SU-DHL-6 (cell line): ENCODE results near the gene PSME4.

Experiments
- CTCF ChIP-seq: fragments of 200-600 bp; sonication (generic); IDR thresholded peaks from one replicate; pipeline ENCODE4 v1.5.1; 2017; ENCODE audit warnings: antibody characterized with exemption, mild to moderate bottlenecking, low read length, moderate library complexity; ENCODE audit not compliant: insufficient read depth, poor library complexity, severe bottlenecking
- EZH2phosphoT487 ChIP-seq: fragments of 200-600 bp; sonication (generic), shearing (Covaris generic); conservative IDR thresholded peaks from 2 replicates; pipeline ENCODE4 v1.6.1; 2018; ENCODE audit warnings: mild to moderate bottlenecking, antibody characterized with exemption, low read length, moderate library complexity, mixed read lengths

- TF ChIP-seq CTCF (no peak), EZH2phosphoT487 (no peak)
Measured at GRCh38 chr2:54012538-54013141, 41.8 kb upstream of the PSME4 start.
